HepG2 (cell line): ENCODE data around the gene ST6GALNAC6. TPM values are rescaled to one million over a fixed set of nuclear protein-coding genes. Genes with fewer than 3 reads are reported as not detected.

Experiments used
- AFF4 ChIP-seq: sonication (generic); formaldehyde crosslinking; IDR thresholded peaks from 2 replicates; pipeline ENCODE4 v1.4.0; 2020; ENCODE audit warnings: missing genetic modification reagents
- ESRRA ChIP-seq: sonication (generic); formaldehyde crosslinking; IDR thresholded peaks from 2 replicates; pipeline ENCODE4 v1.5.1; 2020; ENCODE audit warnings: mild to moderate bottlenecking, low read depth, missing genetic modification reagents
- FOXK1 ChIP-seq: sonication (generic); formaldehyde crosslinking; IDR thresholded peaks from 2 replicates; pipeline ENCODE4 v1.4.0; 2020; ENCODE audit warnings: low read depth, missing genetic modification reagents, borderline replicate concordance
- HOMEZ ChIP-seq: IDR thresholded peaks from 2 replicates; pipeline ENCODE4 v1.6.1; 2016; ENCODE audit warnings: low read depth
- KLF6 ChIP-seq: IDR thresholded peaks from 2 replicates; pipeline ENCODE4 v1.8.0; 2016; ENCODE audit warnings: missing biosample characterization, missing genetic modification reagents
- RARA ChIP-seq: IDR thresholded peaks from 2 replicates; pipeline ENCODE4 v1.6.1; 2016; ENCODE audit warnings: missing genetic modification reagents, missing compliant biosample characterization
- RCOR2 ChIP-seq: IDR thresholded peaks from 2 replicates; pipeline ENCODE4 v1.6.1; 2016; ENCODE audit warnings: missing biosample characterization, missing genetic modification reagents
- SOX13 ChIP-seq, 3 experiments: fragments of 450-650 bp in 1 of 3; sonication (generic) in 1 of 3; formaldehyde crosslinking in 1 of 3; IDR thresholded peaks in 2 of 3; conservative IDR thresholded peaks in 1 of 3; 2 replicates each; pipeline versions ENCODE4 v1.5.0 to v1.6.1; 2016 to 2020; ENCODE audit warnings: antibody characterized with exemption in 1 of 3, mild to moderate bottlenecking in 1 of 3, missing compliant biosample characterization in 1 of 3, missing genetic modification reagents in 1 of 3, moderate library complexity in 1 of 3
- TEF ChIP-seq: sonication (generic); formaldehyde crosslinking; IDR thresholded peaks from 2 replicates; pipeline ENCODE4 v1.5.0; 2020; ENCODE audit warnings: missing genetic modification reagents
- YEATS4 ChIP-seq: sonication (generic); formaldehyde crosslinking; IDR thresholded peaks from 2 replicates; pipeline ENCODE4 v1.4.0; 2020; ENCODE audit warnings: missing genetic modification reagents, borderline replicate concordance
- ZFP36 ChIP-seq: fragments of 150-350 bp; IDR thresholded peaks from 2 replicates; pipeline ENCODE4 v1.6.1; 2018; ENCODE audit warnings: borderline replicate concordance, low read length, low read depth; ENCODE audit not compliant: partially characterized antibody
- ZMYM4 ChIP-seq: sonication (generic); formaldehyde crosslinking; IDR thresholded peaks from 2 replicates; pipeline ENCODE4 v1.8.1; 2023; ENCODE audit warnings: mild to moderate bottlenecking, missing genetic modification reagents
- ZNF543 ChIP-seq: sonication (generic); formaldehyde crosslinking; IDR thresholded peaks from 2 replicates; pipeline ENCODE4 v1.4.0; 2020; ENCODE audit warnings: mild to moderate bottlenecking, missing genetic modification reagents
- ZNF629 ChIP-seq: sonication (generic); formaldehyde crosslinking; conservative IDR thresholded peaks from 2 replicates; pipeline ENCODE4 v1.5.0; 2020; ENCODE audit warnings: missing genetic modification reagents
- ZNF644 ChIP-seq: IDR thresholded peaks from 2 replicates; pipeline ENCODE4 v1.6.1; 2016; ENCODE audit warnings: low read depth
- ZNF878 ChIP-seq: sonication (generic); formaldehyde crosslinking; IDR thresholded peaks from 2 replicates; pipeline ENCODE4 v1.8.1; 2023; ENCODE audit warnings: mild to moderate bottlenecking, missing genetic modification reagents, moderate library complexity
- ZSCAN20 ChIP-seq: sonication (generic); formaldehyde crosslinking; IDR thresholded peaks from 2 replicates; pipeline ENCODE4 v1.4.0; 2020; ENCODE audit warnings: missing genetic modification reagents, mild to moderate bottlenecking, borderline replicate concordance
- polyA plus RNA-seq, 8 experiments: library from polyadenylated mRNA; depleted of rRNA in 3 of 8; stranded (reverse) in 7 of 8; unstranded in 1 of 8; fragments of >200 nt; fragmentation: Illumina TruSeq in 4 of 8; extraction: Trizol in 4 of 8; gene quantifications; 2 replicates each; pipeline versions ENCODE4 v1.2.1 to v1.2.3, GENCODE V29; 2011 to 2016; ENCODE audit warnings: low read depth in 4 of 8, missing spikeins in 1 of 8, mixed read lengths in 1 of 8; ENCODE audit not compliant: insufficient read depth in 1 of 8
- total RNA-seq, 5 experiments: library from RNA; depleted of rRNA; stranded (reverse); fragments of >200 nt; fragmentation: Illumina TruSeq; extraction: Trizol; gene quantifications; 2 replicates each; pipeline ENCODE4 v1.2.3, GENCODE V29; 2016; ENCODE audit warnings: low read depth in 1 of 5

Gene ST6GALNAC6
- total and polyA plus RNA-seq, 2 of the 13 experiments (the other 11 are each of a cell fraction or from before 2014, with no cell fraction given) = 18.5 to 65.4 TPM

GRCh38 chr9:127903557-127904475 lies 4.4 kb upstream of the ST6GALNAC6 start (continued):
- peak; percentile 20; the same call in 1 of the 2 replicates for TF ChIP-seq RCOR2 (CRISPR knock-in tag)
- peak; percentile 92 for TF ChIP-seq ZNF629 (CRISPR knock-in tag)
- no peak for TF ChIP-seq TEF
- TF ChIP-seq ZFP36 = no peak
- TF ChIP-seq ESRRA (CRISPR knock-in tag) = 0 out of 2 replicates have a peak, but pooled peaks have one; percentile 6
- peak; percentile 72; the same call in 1 of the 2 replicates for TF ChIP-seq FOXK1 (CRISPR knock-in tag)
- TF ChIP-seq ZMYM4 (CRISPR knock-in tag) = no peak
- TF ChIP-seq SOX13 (IDR thresholded peaks at IDR 0.05) = no peak
- TF ChIP-seq SOX13 (CRISPR knock-in tag; conservative IDR thresholded peaks at IDR 0.05 in 1 of 2, IDR thresholded peaks at IDR 0.05 in 1 of 2) = peak in 1 of 2 experiments; percentile 57; a peak in 1 of 4 replicates
- 0 out of 2 replicates have a peak, but pooled peaks have one; percentile 37 for TF ChIP-seq ZNF543
- TF ChIP-seq ZNF878 = peak; percentile 88
- TF ChIP-seq AFF4 (CRISPR knock-in tag) = no peak
- no peak; the same call in 1 of the 2 replicates for TF ChIP-seq YEATS4
- TF ChIP-seq ZNF644 (CRISPR knock-in tag) = no peak
- TF ChIP-seq RARA (CRISPR knock-in tag) = peak; percentile 98
- TF ChIP-seq ZSCAN20 (CRISPR knock-in tag) = no peak
- 0 out of 2 replicates have a peak, but pooled peaks have one; percentile 51 for TF ChIP-seq KLF6 (CRISPR knock-in tag)
- TF ChIP-seq HOMEZ (CRISPR knock-in tag) = peak; percentile 87
